Loucy (cell line): Measurements from ENCODE around the gene DENND2A.
"Not testable (repeated sequence)": the region's sequence is repeated elsewhere in the genome, so short reads cannot be mapped to it uniquely, and the experiment has no call there.

Experiments used
- CTCF ChIP-seq: fragments of 200-600 bp; sonication (generic); conservative IDR thresholded peaks from 2 replicates; pipeline ENCODE4 v1.5.1; 2014; ENCODE audit warnings: mild to moderate bottlenecking, antibody characterized with exemption, low read length
- EZH2phosphoT487 ChIP-seq: fragments of 200-600 bp; IDR thresholded peaks from 2 replicates; pipeline ENCODE4 v1.6.1; 2018; ENCODE audit warnings: antibody characterized with exemption, mild to moderate bottlenecking, moderate library complexity, borderline replicate concordance

DNA sequence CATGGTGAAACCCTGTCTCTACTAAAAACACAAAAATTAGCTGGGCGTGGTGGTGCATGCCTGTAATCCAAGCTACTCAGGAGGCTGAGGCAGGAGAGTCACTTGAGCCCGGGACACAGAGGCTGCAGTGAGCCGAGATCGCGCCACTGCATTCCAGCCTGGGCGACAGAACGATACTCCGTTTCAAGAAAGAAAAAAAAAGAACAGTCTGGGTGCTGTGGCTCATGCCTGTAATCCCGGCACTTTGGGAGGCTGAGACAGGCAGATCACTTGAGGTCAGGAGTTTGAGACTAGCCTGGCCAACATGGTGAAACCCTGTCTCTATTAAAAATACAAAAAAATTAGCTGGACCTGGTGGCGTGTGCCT lies 15.4 kb downstream of the DENND2A start:
- TF ChIP-seq CTCF, EZH2phosphoT487: not testable (repeated sequence)
